ENCODE data around the gene ANXA11.

DNA sequence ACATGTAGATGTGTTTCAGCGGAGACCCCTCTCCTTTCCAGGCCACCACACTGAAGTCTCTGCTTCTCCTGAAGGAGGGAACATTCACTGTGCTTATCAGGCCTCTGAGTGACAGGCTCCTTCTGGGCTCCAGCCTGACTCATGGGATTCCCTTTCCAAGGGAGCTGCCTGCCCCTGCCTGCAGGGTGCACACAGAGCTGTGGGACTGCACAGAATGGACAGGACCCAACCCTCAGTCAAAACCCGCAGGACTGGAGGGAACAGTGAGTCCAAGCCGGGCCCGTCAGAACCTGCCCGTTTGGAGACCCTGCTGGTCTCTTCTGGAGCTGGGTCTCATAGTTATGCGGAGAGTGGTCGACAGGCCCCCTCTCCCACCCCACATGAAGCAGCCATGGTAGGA, 40.2 kb downstream of the ANXA11 start:
- TF ChIP-seq, protein P1, sequence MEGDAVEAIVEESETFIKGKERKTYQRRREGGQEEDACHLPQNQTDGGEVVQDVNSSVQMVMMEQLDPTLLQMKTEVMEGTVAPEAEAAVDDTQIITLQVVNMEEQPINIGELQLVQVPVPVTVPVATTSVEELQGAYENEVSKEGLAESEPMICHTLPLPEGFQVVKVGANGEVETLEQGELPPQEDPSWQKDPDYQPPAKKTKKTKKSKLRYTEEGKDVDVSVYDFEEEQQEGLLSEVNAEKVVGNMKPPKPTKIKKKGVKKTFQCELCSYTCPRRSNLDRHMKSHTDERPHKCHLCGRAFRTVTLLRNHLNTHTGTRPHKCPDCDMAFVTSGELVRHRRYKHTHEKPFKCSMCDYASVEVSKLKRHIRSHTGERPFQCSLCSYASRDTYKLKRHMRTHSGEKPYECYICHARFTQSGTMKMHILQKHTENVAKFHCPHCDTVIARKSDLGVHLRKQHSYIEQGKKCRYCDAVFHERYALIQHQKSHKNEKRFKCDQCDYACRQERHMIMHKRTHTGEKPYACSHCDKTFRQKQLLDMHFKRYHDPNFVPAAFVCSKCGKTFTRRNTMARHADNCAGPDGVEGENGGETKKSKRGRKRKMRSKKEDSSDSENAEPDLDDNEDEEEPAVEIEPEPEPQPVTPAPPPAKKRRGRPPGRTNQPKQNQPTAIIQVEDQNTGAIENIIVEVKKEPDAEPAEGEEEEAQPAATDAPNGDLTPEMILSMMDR (IDR thresholded peaks at IDR 0.05; ENCODE audit: borderline replicate concordance, extremely low read depth, low read length, poor library complexity, severe bottlenecking) = no peak
- TF ChIP-seq EZH2 (IDR thresholded peaks at IDR 0.05; ENCODE audit: borderline replicate concordance, low read depth, low read length, severe bottlenecking) = no peak

Measured in DND-41 (cell line).